GM21423 (cell line): ENCODE data around the gene SLC2A9.
"Not testable (repeated sequence)": the region's sequence is repeated elsewhere in the genome, so short reads cannot be mapped to it uniquely, and the experiment has no call there.

Experiments used
- ATAC-seq: cut with Tn5 transposase; IDR thresholded peaks from one replicate; pipeline ENCODE4 v1.9.1; 2021; ENCODE audit warnings: mild to moderate bottlenecking, moderate library complexity; ENCODE audit not compliant: unreplicated experiment

The SLC2A9 gene

GRCh38 chr4:9847968-9848748 lies 173.1 kb downstream of the SLC2A9 start:
- no peak for ATAC-seq

DNA sequence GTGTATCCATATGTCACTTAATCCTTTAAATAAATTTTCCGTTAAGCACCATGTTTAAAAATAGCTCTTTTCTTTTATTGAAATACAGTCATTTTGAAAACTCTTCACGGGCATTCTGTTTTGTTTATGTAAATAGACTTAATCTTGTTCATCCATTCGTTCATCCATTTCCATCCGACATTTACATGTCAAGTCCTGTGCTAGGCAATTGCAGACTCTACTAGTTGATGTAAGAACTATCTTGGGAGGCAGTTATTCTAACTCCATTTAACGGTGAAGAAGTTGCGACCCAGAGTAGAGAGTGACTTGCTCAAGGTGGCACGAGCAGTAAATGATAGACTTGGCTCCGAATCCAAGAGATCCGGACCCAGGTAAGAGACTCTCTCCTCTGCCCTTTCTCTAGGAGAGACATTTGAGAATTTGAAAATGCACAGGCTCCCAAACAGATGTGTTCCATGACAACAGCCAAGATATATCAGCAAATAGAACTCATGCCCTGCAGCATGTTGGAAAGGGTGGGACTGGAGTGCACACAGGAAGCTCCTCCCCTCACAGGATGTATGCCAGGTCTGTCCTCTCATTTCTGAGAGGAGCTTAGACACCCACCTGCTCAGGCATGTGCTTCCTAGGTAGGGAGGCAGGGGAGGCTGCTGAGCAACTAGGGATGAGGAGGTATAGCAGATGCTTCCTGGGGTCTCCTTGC lies 175.4 kb downstream of the SLC2A9 start:
- ATAC-seq: no peak

DNA sequence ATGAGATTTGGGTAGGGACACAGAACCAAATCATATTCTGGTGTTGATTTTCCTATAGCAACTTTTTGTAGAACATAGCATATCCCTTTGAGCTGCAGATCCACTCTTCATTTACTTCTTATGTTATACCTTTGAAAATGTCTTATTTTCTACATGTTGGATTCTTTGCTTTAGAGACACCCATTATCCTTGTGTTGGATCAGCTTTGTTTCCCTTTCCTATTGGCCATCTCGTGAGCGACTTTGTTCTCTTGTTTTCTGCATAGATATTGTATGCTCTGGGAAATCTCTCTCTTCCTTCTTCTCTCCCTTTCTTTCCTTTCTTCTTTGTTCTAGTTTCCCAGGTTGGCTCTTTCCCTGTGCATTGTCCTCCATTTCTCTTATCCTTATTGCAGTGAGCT lies 180.2 kb downstream of the SLC2A9 start:
- no peak for ATAC-seq

- ATAC-seq: no peak
Measured at GRCh38 chr4:9835430-9835829, 185.9 kb downstream of the SLC2A9 start.

GRCh38 chr4:9833421-9833820 lies 187.9 kb downstream of the SLC2A9 start:
- no peak for ATAC-seq

DNA sequence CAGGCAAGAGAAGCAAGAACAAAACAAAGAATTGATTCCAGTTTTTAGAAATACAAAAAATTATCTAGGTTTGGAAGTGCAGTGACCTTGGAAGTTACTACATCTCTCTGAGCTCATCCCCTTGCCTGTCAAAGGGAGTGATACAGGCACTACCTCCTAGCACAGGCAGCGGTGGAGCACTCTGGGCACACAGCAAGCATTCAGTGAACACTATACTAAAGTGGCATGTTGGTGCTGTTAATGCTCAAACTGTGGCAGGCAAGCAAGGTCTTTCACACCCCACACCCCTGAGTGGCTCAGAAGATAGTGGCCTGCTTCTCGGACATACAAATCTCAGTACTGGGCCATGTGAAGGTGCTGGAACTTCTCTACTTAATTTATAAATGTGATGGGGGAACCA lies 188.7 kb downstream of the SLC2A9 start:
- no peak for ATAC-seq

- ATAC-seq: no peak
Measured at GRCh38 chr4:9826551-9826950, 194.7 kb downstream of the SLC2A9 start.

GRCh38 chr4:9825049-9825448 lies 196.2 kb downstream of the SLC2A9 start:
- ATAC-seq: no peak

DNA sequence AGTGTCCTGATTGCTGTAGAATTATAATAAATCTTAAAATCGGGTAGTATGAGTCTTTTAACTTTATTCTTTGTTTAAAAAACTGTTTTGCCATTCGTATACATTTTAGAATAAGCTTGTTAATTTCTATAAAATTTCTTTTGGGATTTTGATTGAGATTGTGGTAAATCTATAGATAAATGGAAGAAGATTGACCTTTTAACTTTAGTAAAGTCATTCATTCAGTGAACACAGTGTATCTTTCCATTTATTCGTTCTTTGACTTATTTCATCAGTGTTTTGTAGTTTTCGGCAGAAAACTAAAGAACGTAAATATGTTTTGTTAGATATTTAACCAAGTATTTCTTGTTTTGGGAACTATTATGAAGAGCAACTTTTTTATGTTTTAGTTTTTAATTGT lies 201.0 kb downstream of the SLC2A9 start:
- ATAC-seq: no peak

GRCh38 chr4:9816285-9816684 lies 205.0 kb downstream of the SLC2A9 start:
- ATAC-seq: no peak

- ATAC-seq: peak; percentile 88
Measured at GRCh38 chr4:9812501-9813340, 208.6 kb downstream of the SLC2A9 start.

DNA sequence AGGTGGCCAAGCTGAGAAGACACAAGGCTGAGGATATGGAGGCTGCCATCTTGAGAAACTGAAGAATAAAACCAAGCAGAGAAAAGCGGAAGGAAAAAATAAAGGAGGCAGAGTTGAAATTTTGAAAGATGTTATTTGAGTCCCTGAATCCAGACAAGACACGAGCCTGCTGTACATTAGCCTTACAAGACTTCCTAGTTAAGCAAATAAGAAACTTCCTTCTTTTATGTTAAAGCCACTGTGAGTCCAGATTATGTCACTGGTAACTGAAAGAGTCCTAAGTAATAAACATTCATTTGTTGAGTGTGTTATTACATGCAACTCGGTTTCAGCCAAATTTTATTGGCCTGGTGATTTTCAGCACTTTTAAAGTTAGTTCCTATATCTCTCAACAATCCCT lies 209.5 kb downstream of the SLC2A9 start:
- no peak for ATAC-seq

- ATAC-seq: no peak
Measured at GRCh38 chr4:9808077-9808476, 213.2 kb downstream of the SLC2A9 start.

DNA sequence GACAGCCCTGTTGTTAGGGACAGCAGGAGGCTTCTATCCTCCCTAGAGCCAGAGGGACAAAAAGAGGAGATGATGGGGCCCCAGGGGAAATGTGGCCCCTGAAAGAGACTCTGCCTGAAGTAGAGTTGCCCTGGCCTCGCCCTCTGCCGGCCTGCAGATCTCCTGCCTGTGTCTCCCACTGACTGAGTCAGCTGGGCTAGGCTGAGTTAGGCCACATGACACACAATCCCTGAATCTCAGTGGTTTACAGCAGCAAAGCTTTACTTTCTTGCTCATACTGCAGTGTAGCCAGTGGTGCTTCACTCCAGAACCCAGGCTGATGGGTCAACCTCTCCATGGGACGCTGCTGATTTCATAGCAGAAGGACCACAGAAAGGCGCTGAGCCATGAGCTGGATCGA lies 216.4 kb downstream of the SLC2A9 start:
- ATAC-seq: no peak

GRCh38 chr4:9800848-9801247 lies 220.4 kb downstream of the SLC2A9 start:
- ATAC-seq: no peak

GRCh38 chr4:9796641-9797040 lies 224.7 kb downstream of the SLC2A9 start:
- not testable (repeated sequence) for ATAC-seq

DNA sequence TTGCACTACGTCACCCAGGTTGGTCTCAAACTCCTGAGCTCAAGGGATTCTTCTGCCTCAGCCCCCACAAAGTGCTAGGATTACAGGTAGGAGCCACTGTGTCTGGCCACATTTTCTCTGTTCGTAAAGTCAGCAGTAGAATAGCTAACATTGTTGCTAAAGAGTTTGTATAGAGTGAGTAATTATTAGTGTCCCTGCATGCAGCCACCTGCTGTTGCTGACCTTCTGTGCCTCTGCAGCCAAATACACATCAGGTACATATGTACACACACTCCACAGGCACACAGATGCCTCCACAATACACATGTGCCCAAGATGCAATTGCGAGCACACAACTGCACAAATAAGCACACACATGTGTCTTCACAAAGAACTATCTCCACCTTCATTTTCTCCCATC lies 228.9 kb downstream of the SLC2A9 start:
- ATAC-seq: no peak

- not testable (repeated sequence) for ATAC-seq
Measured at GRCh38 chr4:9785891-9786290, 235.4 kb downstream of the SLC2A9 start.

GRCh38 chr4:9782136-9782436 lies 239.2 kb downstream of the SLC2A9 start:
- no peak for ATAC-seq

- ATAC-seq: no peak
Measured at GRCh38 chr4:9781343-9782135, 239.8 kb downstream of the SLC2A9 start, which contains the start of gene DRD5. DRD5 (plus strand) TSS chr4:9781634; CDS start chr4:9782030, 396 bp downstream.
